Hematopoietic multipotent progenitor cell treated with erythropoietin and hydrocortisone succinate and interleukin-3 and kit ligand, for 15 days (in vitro differentiated cells): Measurements from ENCODE around the gene GRIN2D.

ENCODE experiments used
- DNase-seq: peaks from one replicate; pipeline ENCODE4 v3.0.0-alpha.2; 2015; ENCODE audit warnings: low spot score

Gene GRIN2D

GRCh38 chr19:48442116-48443035 lies 48.9 kb downstream of the GRIN2D start:
- no peak for DNase-seq

DNA sequence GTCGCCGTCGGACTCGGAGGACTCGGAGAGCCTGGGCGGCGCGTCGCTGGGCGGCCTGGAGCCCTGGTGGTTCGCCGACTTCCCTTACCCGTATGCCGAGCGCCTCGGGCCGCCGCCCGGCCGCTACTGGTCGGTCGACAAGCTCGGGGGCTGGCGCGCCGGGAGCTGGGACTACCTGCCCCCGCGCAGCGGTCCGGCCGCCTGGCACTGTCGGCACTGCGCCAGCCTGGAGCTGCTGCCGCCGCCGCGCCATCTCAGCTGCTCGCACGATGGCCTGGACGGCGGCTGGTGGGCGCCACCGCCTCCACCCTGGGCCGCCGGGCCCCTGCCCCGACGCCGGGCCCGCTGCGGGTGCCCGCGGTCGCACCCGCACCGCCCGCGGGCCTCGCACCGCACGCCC lies 49.8 kb downstream of the GRIN2D start:
- no peak for DNase-seq
